ENCODE results near the gene CDK13. TPM values are rescaled to one million over a fixed set of nuclear protein-coding genes. Genes with fewer than 3 reads are reported as not detected.

Gene CDK13
- total RNA-seq, 1 experiment from 2014 or later = 45.9 TPM

- no peak overlapping the region for H3K4me3 Mint-ChIP-seq (ENCODE audit: unreplicated experiment)
- no peak overlapping the region for H3K4me3 ChIP-seq (ENCODE audit: low read depth, low read length)
- H3K9me3 Mint-ChIP-seq (ENCODE audit: unreplicated experiment) = no peaks in the 10 kb centered on the region
- POLR2A ChIA-PET = no interaction called here
- no TSS peak for BruUV-seq (replicated peaks)
- TF ChIP-seq CTCF (IDR thresholded peaks at IDR 0.05; ENCODE audit: insufficient read depth in 1 of 2, low read depth in 1 of 2, low read length in 1 of 2, severe bottlenecking in 1 of 2, unreplicated experiment in 1 of 2) = no peak
- H3K36me3 Mint-ChIP-seq (ENCODE audit: insufficient read depth, unreplicated experiment) = peaks cover 37% of the 10 kb centered on the region
- no peaks in the 10 kb centered on the region for H3K27me3 Mint-ChIP-seq (ENCODE audit: insufficient read depth, unreplicated experiment)
- H3K4me1 ChIP-seq = peaks cover 21% of the 10 kb centered on the region
- peaks cover 4% of the 10 kb centered on the region for H3K4me1 Mint-ChIP-seq (ENCODE audit: low read depth, unreplicated experiment)
- no peaks in the 10 kb centered on the region for H3K9me3 ChIP-seq
- no peaks in the 10 kb centered on the region for H3K36me3 ChIP-seq (ENCODE audit: control insufficient read depth, insufficient read depth, low read length)
- H3K27me3 ChIP-seq (replicated peaks; ENCODE audit: control insufficient read depth, insufficient read depth, low read length) = no peaks in the 10 kb centered on the region
- CTCF ChIA-PET = no interaction called here
- intact Hi-C loops (cut with micrococcal nuclease; ENCODE audit: unreplicated experiment) = no loop called here
- H3K27ac Mint-ChIP-seq (ENCODE audit: unreplicated experiment) = no peak overlapping the region
- no peak for DNase-seq
Observed at GRCh38 chr7:40098810-40099209, 148.8 kb downstream of the CDK13 start.

DNA sequence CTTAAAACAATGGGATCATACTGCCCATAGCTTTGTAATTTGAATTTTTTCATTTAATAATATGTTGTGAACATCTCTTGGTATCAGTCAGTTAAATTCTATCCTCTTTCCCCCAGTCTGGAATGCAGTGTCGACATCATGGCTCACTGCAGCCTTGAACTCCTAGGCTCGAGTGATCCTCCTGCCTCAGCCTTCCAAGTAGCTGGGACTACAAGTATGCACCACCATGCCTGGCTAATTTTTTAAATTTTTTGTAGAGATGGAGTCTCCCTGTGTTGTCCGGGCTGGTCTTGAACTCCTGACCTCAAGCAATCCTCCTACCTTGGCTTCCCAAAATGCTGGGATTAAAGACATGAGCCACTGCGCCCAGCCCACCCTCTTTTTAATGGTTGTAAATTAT is 149.8 kb downstream of the CDK13 start:
- Histone ChIP-seq H3K4me3 (ENCODE audit: low read depth, low read length) (no peak overlapping the region), H3K4me1 (peaks cover 21% of the 10 kb centered on the region), H3K9me3 (no peaks in the 10 kb centered on the region), H3K27me3 (replicated peaks; ENCODE audit: control insufficient read depth, insufficient read depth, low read length) (no peaks in the 10 kb centered on the region), H3K36me3 (ENCODE audit: control insufficient read depth, insufficient read depth, low read length) (no peaks in the 10 kb centered on the region)
- Mint-ChIP-seq H3K4me1 (ENCODE audit: low read depth, unreplicated experiment) (peaks cover 4% of the 10 kb centered on the region), H3K36me3 (ENCODE audit: insufficient read depth, unreplicated experiment) (peaks cover 27% of the 10 kb centered on the region), H3K4me3 (ENCODE audit: unreplicated experiment) (no peak overlapping the region), H3K27ac (ENCODE audit: unreplicated experiment) (no peak overlapping the region), H3K27me3 (ENCODE audit: insufficient read depth, unreplicated experiment) (no peaks in the 10 kb centered on the region), H3K9me3 (ENCODE audit: unreplicated experiment) (no peaks in the 10 kb centered on the region)
- POLR2A ChIA-PET = no interaction called here
- no peak for TF ChIP-seq CTCF (IDR thresholded peaks at IDR 0.05; ENCODE audit: insufficient read depth in 1 of 2, low read depth in 1 of 2, low read length in 1 of 2, severe bottlenecking in 1 of 2, unreplicated experiment in 1 of 2)
- no TSS peak for BruUV-seq (replicated peaks)
- no peak for DNase-seq
- CTCF ChIA-PET = no interaction called here
- intact Hi-C loops (cut with micrococcal nuclease; ENCODE audit: unreplicated experiment) = no loop called here

DNA sequence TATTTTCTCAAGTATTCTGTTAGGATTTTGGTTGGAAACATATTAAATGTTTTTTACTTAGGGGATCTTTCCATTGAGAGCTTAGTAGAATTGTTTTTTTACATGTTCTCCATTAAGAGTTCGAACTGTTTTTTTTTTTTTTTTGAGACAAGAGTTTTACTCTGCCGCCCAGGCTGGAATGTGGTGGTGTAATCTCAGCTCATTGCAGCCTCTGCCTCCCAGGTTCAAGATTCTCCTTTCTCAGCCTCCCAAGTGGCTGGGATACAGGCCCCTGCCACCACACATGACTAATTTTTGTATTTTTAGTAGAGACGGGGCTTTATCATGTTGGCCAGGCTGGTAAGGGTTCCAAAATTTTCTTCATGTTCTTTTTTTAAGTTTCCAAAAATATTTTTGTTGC is 151.1 kb downstream of the CDK13 start:
- Mint-ChIP-seq H3K4me3 (ENCODE audit: unreplicated experiment) (no peak overlapping the region), H3K27ac (ENCODE audit: unreplicated experiment) (no peak overlapping the region), H3K27me3 (ENCODE audit: insufficient read depth, unreplicated experiment) (no peaks in the 10 kb centered on the region), H3K4me1 (ENCODE audit: low read depth, unreplicated experiment) (peaks cover 4% of the 10 kb centered on the region), H3K9me3 (ENCODE audit: unreplicated experiment) (no peaks in the 10 kb centered on the region), H3K36me3 (ENCODE audit: insufficient read depth, unreplicated experiment) (peaks cover 13% of the 10 kb centered on the region)
- peaks cover 20% of the 10 kb centered on the region for H3K4me1 ChIP-seq
- intact Hi-C loops (cut with micrococcal nuclease; ENCODE audit: unreplicated experiment) = no loop called here
- H3K9me3 ChIP-seq = no peaks in the 10 kb centered on the region
- CTCF ChIA-PET = no interaction called here
- no peaks in the 10 kb centered on the region for H3K36me3 ChIP-seq (ENCODE audit: control insufficient read depth, insufficient read depth, low read length)
- no peak for TF ChIP-seq CTCF (IDR thresholded peaks at IDR 0.05; ENCODE audit: insufficient read depth in 1 of 2, low read depth in 1 of 2, low read length in 1 of 2, severe bottlenecking in 1 of 2, unreplicated experiment in 1 of 2)
- BruUV-seq (replicated peaks) = no TSS peak
- no peak for DNase-seq
- no peak overlapping the region for H3K4me3 ChIP-seq (ENCODE audit: low read depth, low read length)
- POLR2A ChIA-PET = interaction anchor here (0.8 kb wide), 1 partner anchor 12 kb away, joined by 3 read pairs; no protein-coding TSS in a partner anchor
- H3K27me3 ChIP-seq (replicated peaks; ENCODE audit: control insufficient read depth, insufficient read depth, low read length) = no peaks in the 10 kb centered on the region
